ENCODE measurements around the gene CPHXL2. TPM values are rescaled to one million over a fixed set of nuclear protein-coding genes. Genes with fewer than 3 reads are reported as not detected.

Gene CPHXL2
- total RNA-seq, 1 experiment from 2014 or later, result not detected

GRCh38 chr16:75620326-75621169 is 56.3 kb downstream of the CPHXL2 start:
- H3F3A ChIP-seq (ENCODE audit: low read length, unreplicated experiment), result no peaks in the 10 kb centered on the region
- no peaks in the 10 kb centered on the region for H3K9me2 ChIP-seq (replicated peaks; ENCODE audit: low read length)
- no peaks in the 10 kb centered on the region for H3K27me3 ChIP-seq (ENCODE audit: low read length)
- 0 out of 2 replicates have a peak, but pooled peaks cover 2% of the 10 kb centered on the region for H3K36me3 ChIP-seq (ENCODE audit: low read depth, low read length)
- POLR2A ChIA-PET (ENCODE audit: unreplicated experiment), result no interaction called here
- H4K20me1 ChIP-seq (ENCODE audit: low read length), result no peaks in the 10 kb centered on the region
- TF ChIP-seq EZH2 (IDR thresholded peaks at IDR 0.05; ENCODE audit: low read length, unreplicated experiment), result no peak
- no peak overlapping the region for H3K27ac ChIP-seq (ENCODE audit: low read length)
- H3K4me3 ChIP-seq (ENCODE audit: low read length), result no peak overlapping the region
- H3K9me3 ChIP-seq (ENCODE audit: low read length), result no peaks in the 10 kb centered on the region
- CTCF ChIA-PET, result interaction anchor here (1.0 kb wide), 4 partner anchors 27 to 103 kb away, joined by 3 to 6 read pairs (median 4); partner anchors contain the start of genes KARS1 and TERF2IP
- ATAC-seq (no peak), DNase-seq (no peak)
- peaks cover 14% of the 10 kb centered on the region for H3K79me2 ChIP-seq (ENCODE audit: low read length)
- intact Hi-C loops (cut with micrococcal nuclease), result loop anchor here (5.0 kb wide), 2 partner anchors 63 to 158 kb away; partner anchors contain the start of genes TMEM170A and TMEM231
- no TSS peak for BruUV-seq (replicated peaks)
- H3K4me2 ChIP-seq (ENCODE audit: low read length), result peak overlapping the region; percentile 99
- peaks cover 28% of the 10 kb centered on the region for H3K4me1 ChIP-seq (ENCODE audit: insufficient read depth, low read length)
- no peak overlapping the region for H3K9ac ChIP-seq (ENCODE audit: low read length)
- no peak overlapping the region for H2AFZ ChIP-seq (ENCODE audit: low read length)

GRCh38 chr16:75618780-75619179 is 58.0 kb downstream of the CPHXL2 start:
- POLR2A ChIA-PET (ENCODE audit: unreplicated experiment), result no interaction called here
- 0 out of 2 replicates have a peak, but pooled peaks cover 3% of the 10 kb centered on the region for H3K36me3 ChIP-seq (ENCODE audit: low read depth, low read length)
- intact Hi-C loops (cut with micrococcal nuclease), result no loop called here

GRCh38 chr16:75617121-75617520 is 59.7 kb downstream of the CPHXL2 start:
- H3K27ac ChIP-seq (ENCODE audit: low read length), result peak overlapping the region; percentile 78
- H3K9ac ChIP-seq (ENCODE audit: low read length), result no peak overlapping the region
- no peak overlapping the region for H2AFZ ChIP-seq (ENCODE audit: low read length)
- ATAC-seq (no peak), DNase-seq (no peak)
- H3K9me2 ChIP-seq (replicated peaks; ENCODE audit: low read length), result no peaks in the 10 kb centered on the region
- no TSS peak for BruUV-seq (replicated peaks)
- H3K27me3 ChIP-seq (ENCODE audit: low read length), result no peaks in the 10 kb centered on the region
- H3K4me1 ChIP-seq (ENCODE audit: insufficient read depth, low read length), result peaks cover 40% of the 10 kb centered on the region
- no peaks in the 10 kb centered on the region for H3F3A ChIP-seq (ENCODE audit: low read length, unreplicated experiment)
- H3K79me2 ChIP-seq (ENCODE audit: low read length), result peaks cover 7% of the 10 kb centered on the region
- intact Hi-C loops (cut with micrococcal nuclease), result no loop called here
- CTCF ChIA-PET, result no interaction called here
- no peaks in the 10 kb centered on the region for H4K20me1 ChIP-seq (ENCODE audit: low read length)
- H3K36me3 ChIP-seq (ENCODE audit: low read depth, low read length), result peaks cover 3% of the 10 kb centered on the region; the same call in 1 of the 2 replicates
- H3K4me3 ChIP-seq (ENCODE audit: low read length), result no peak overlapping the region
- POLR2A ChIA-PET (ENCODE audit: unreplicated experiment), result interaction anchor here (0.7 kb wide), 1 partner anchor 558 kb away, joined by 45 read pairs; no protein-coding TSS in a partner anchor
- H3K4me2 ChIP-seq (ENCODE audit: low read length), result peak overlapping the region; percentile 24; the same call in 1 of the 2 replicates
- TF ChIP-seq CTCF (conservative IDR thresholded peaks at IDR 0.05; ENCODE audit: low read depth, low read length) (no peak), EZH2 (IDR thresholded peaks at IDR 0.05; ENCODE audit: low read length, unreplicated experiment) (no peak), EZH2phosphoT487 (IDR thresholded peaks at IDR 0.05; ENCODE audit: borderline replicate concordance, low read length) (no peak)
- H3K9me3 ChIP-seq (ENCODE audit: low read length), result no peaks in the 10 kb centered on the region

More at GRCh38 chr16:75618780-75619179, 58.0 kb downstream of the CPHXL2 start:
- no TSS peak for BruUV-seq (replicated peaks)
- TF ChIP-seq CTCF (conservative IDR thresholded peaks at IDR 0.05; ENCODE audit: low read depth, low read length) (no peak), EZH2 (IDR thresholded peaks at IDR 0.05; ENCODE audit: low read length, unreplicated experiment) (no peak), EZH2phosphoT487 (IDR thresholded peaks at IDR 0.05; ENCODE audit: borderline replicate concordance, low read length) (no peak)
- no peak overlapping the region for H3K4me3 ChIP-seq (ENCODE audit: low read length)
- no peak overlapping the region for H3K4me2 ChIP-seq (ENCODE audit: low read length)
- CTCF ChIA-PET, result no interaction called here
- H3K9me3 ChIP-seq (ENCODE audit: low read length), result no peaks in the 10 kb centered on the region
- H3K9me2 ChIP-seq (replicated peaks; ENCODE audit: low read length), result no peaks in the 10 kb centered on the region
- H3F3A ChIP-seq (ENCODE audit: low read length, unreplicated experiment), result no peaks in the 10 kb centered on the region
- H3K9ac ChIP-seq (ENCODE audit: low read length), result no peak overlapping the region
- H3K4me1 ChIP-seq (ENCODE audit: insufficient read depth, low read length), result peaks cover 43% of the 10 kb centered on the region
- ATAC-seq (no peak), DNase-seq (no peak)
- no peaks in the 10 kb centered on the region for H4K20me1 ChIP-seq (ENCODE audit: low read length)
- H3K27me3 ChIP-seq (ENCODE audit: low read length), result no peaks in the 10 kb centered on the region
- peaks cover 14% of the 10 kb centered on the region for H3K79me2 ChIP-seq (ENCODE audit: low read length)
- H3K27ac ChIP-seq (ENCODE audit: low read length), result no peak overlapping the region
- H2AFZ ChIP-seq (ENCODE audit: low read length), result no peak overlapping the region
